ENCODE measurements around the gene TMPRSS3. TPM values are rescaled to one million over a fixed set of nuclear protein-coding genes. Genes with fewer than 3 reads are reported as not detected.

Gene TMPRSS3
- total RNA-seq (2011; cell fraction: chromatin; rRNA removed; ENCODE audit: low replicate concordance) = 0.21 TPM in 1 of 2 replicates, not detected in the other
- not detected in 2 replicates for total RNA-seq (2011; cell fraction: nucleolus; rRNA removed)
- not detected in 2 replicates for total RNA-seq (2011; cell fraction: nucleoplasm; rRNA removed)
- total RNA-seq (2014; rRNA removed) = not detected in 2 replicates
- not detected in 2 replicates for total RNA-seq (2014; rRNA removed; fragmentation: Illumina TruSeq; extraction: Trizol)
- total RNA-seq (2015; rRNA removed; fragmentation: Illumina TruSeq; extraction: Trizol) = not detected in 2 replicates
- not detected in 2 replicates for total RNA-seq (2021)
- polyA plus RNA-seq (2011; rRNA removed) = 0.04 and 0.07 TPM in 2 replicates
- 0.13 and 0.25 TPM in 2 replicates for polyA plus RNA-seq (2011; cell fraction: cytosol; rRNA removed)
- polyA plus RNA-seq (2011; cell fraction: nucleus; rRNA removed) = 0.18 TPM in 2 replicates
- 0.03 and 0.04 TPM in 2 replicates for polyA plus RNA-seq (2012)
- not detected in 2 replicates for polyA plus RNA-seq (2014; fragmentation: Illumina TruSeq; extraction: Trizol)
- not detected for polyA plus RNA-seq (2014; fragmentation: Nextera tagmentation; extraction: Ambion mirVana)
- polyA plus RNA-seq (2014; rRNA removed) = not detected in 2 replicates
- polyA minus RNA-seq (2011; rRNA and poly(A)+ RNA removed) = not detected in 2 replicates
- 2.2 TPM in 1 of 2 replicates, not detected in the other for polyA minus RNA-seq (2011; cell fraction: cytosol; rRNA and poly(A)+ RNA removed)
- polyA minus RNA-seq (2011; cell fraction: nucleus; rRNA and poly(A)+ RNA removed) = 1.1 TPM in 1 of 2 replicates, not detected in the other
- Bru-seq, nascent RNA = percentile 7 among the genes with signal in this experiment
- BruChase-seq, experiment 1, labeled RNA remaining after a 2-hour chase = percentile 4 among the genes with signal in this experiment
- percentile 4 among the genes with signal in this experiment for BruChase-seq, experiment 2, labeled RNA remaining after a 6-hour chase
- long read RNA-seq, experiment 1 = 0 reads
- long read RNA-seq, experiment 2 = 0 reads
- long read RNA-seq, experiment 3 = 0 reads

DNA sequence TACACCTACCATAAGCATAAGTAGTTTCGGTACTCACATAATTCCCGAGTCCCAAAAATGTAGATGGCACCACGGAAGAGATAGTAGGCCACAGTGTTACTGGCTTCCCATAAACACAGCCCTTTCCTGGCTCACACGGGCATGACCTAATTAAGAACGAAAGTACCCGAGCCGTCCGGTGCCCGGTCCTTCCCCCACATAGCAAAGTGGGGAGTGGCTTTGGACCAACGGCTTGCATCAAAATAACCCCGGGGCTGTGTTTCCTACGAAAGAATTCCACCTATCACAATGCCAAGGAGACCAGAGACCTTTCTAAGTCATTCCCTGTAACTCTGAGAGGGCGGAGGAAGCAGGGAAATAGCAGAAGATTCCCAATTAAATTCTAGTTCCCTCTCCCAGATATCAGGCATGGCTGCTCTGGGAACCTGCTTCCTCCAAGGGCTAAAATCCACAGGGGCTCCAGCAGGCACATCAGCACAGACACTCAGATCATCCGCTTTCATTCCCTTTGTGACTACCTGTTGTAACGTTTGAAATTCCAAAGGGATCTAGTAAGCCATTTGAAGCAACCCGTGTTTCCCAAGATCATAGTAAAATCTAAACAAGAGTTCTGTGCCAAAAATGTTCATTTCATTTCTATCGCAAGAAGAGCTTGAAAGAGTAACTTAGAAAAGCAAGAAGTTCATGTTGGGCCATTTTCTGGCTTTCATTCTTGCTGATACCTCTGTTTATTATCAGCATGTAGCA is at the start of gene TMPRSS3:
TMPRSS3 (minus strand) TSS at position 148 of the 747 bp plus-strand sequence. CDS start 635 bp downstream, outside the sequence.
- BruUV-seq (replicated peaks) = no TSS peak
- POLR2A ChIA-PET = interaction anchor here (0.8 kb wide), 1 partner anchor 22 kb away, joined by 3 read pairs; no protein-coding TSS in a partner anchor
- no peak within 1 kb of the TSS for H3K9ac ChIP-seq (ENCODE audit: insufficient read depth in 1 of 2, low read depth in 2 of 2, low read length in 2 of 2)
- H4K20me1 ChIP-seq (replicated peaks; ENCODE audit: control insufficient read depth, insufficient read depth, low read length) = no peaks in the 10 kb centered on the region
- H3K4me2 ChIP-seq (ENCODE audit: insufficient read depth, low read length) = no peak within 1 kb of the TSS
- ATAC-seq = no peak
- peak within 1 kb of the TSS; percentile 38; the same call in 1 of the 2 replicates for H2AFZ ChIP-seq (ENCODE audit: low read depth, low read length)
- WGBS (ENCODE audit: insufficient coverage, low coverage, missing lambda C conversion rate) = 43% methylated on average over 17 of the region's 17 CpGs
- FAIRE-seq = no peak
- TF ChIP-seq ZNF24 (IDR thresholded peaks at IDR 0.05) (no peak), ESRRA (IDR thresholded peaks at IDR 0.05; ENCODE audit: borderline replicate concordance, low read depth) (no peak), CBX5 (IDR thresholded peaks at IDR 0.05; ENCODE audit: borderline replicate concordance, low read depth) (no peak), ZNF41 (CRISPR knock-in tag; conservative IDR thresholded peaks at IDR 0.05) (no peak), IFI16 (CRISPR knock-in tag; IDR thresholded peaks at IDR 0.05) (no peak)
- TF ChIP-seq, protein P1, sequence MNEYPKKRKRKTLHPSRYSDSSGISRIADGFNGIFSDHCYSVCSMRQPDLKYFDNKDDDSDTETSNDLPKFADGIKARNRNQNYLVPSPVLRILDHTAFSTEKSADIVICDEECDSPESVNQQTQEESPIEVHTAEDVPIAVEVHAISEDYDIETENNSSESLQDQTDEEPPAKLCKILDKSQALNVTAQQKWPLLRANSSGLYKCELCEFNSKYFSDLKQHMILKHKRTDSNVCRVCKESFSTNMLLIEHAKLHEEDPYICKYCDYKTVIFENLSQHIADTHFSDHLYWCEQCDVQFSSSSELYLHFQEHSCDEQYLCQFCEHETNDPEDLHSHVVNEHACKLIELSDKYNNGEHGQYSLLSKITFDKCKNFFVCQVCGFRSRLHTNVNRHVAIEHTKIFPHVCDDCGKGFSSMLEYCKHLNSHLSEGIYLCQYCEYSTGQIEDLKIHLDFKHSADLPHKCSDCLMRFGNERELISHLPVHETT (CRISPR knock-in tag; conservative IDR thresholded peaks at IDR 0.05 in 1 of 2, IDR thresholded peaks at IDR 0.05 in 1 of 2) = no peak
- TF ChIP-seq, protein P2, sequence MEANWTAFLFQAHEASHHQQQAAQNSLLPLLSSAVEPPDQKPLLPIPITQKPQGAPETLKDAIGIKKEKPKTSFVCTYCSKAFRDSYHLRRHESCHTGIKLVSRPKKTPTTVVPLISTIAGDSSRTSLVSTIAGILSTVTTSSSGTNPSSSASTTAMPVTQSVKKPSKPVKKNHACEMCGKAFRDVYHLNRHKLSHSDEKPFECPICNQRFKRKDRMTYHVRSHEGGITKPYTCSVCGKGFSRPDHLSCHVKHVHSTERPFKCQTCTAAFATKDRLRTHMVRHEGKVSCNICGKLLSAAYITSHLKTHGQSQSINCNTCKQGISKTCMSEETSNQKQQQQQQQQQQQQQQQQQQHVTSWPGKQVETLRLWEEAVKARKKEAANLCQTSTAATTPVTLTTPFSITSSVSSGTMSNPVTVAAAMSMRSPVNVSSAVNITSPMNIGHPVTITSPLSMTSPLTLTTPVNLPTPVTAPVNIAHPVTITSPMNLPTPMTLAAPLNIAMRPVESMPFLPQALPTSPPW (CRISPR knock-in tag; IDR thresholded peaks at IDR 0.05) = no peak
- TF ChIP-seq, protein P3, sequence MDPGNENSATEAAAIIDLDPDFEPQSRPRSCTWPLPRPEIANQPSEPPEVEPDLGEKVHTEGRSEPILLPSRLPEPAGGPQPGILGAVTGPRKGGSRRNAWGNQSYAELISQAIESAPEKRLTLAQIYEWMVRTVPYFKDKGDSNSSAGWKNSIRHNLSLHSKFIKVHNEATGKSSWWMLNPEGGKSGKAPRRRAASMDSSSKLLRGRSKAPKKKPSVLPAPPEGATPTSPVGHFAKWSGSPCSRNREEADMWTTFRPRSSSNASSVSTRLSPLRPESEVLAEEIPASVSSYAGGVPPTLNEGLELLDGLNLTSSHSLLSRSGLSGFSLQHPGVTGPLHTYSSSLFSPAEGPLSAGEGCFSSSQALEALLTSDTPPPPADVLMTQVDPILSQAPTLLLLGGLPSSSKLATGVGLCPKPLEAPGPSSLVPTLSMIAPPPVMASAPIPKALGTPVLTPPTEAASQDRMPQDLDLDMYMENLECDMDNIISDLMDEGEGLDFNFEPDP (CRISPR knock-in tag; IDR thresholded peaks at IDR 0.05) = no peak
- intact Hi-C loops (cut with micrococcal nuclease) (no loop called here), in situ Hi-C loops (cut with MboI) (no loop called here)
- no peak within 1 kb of the TSS for H3K27ac ChIP-seq (ENCODE audit: extremely low read depth, low read depth, low read length)
- DNase-seq (ENCODE audit: extremely low read depth in 1 of 4, low spot score in 3 of 4) = no peak
- H3K9me3 ChIP-seq (replicated peaks; ENCODE audit: control insufficient read depth, insufficient read depth, low read depth, low read length) = no peaks in the 10 kb centered on the region
- H3K4me3 ChIP-seq = no peak within 1 kb of the TSS
- peaks cover 8 to 16% of the 10 kb centered on the region in 2 experiments; a peak in 3 of 5 replicates for H3K4me1 ChIP-seq (replicated peaks in 1 of 2; ENCODE audit: control insufficient read depth in 2 of 2, insufficient read depth in 2 of 2, low read length in 2 of 2)
- no peaks in the 10 kb centered on the region for H3K36me3 ChIP-seq (ENCODE audit: control insufficient read depth, insufficient read depth, low read length)
- peaks cover 0 to 7% of the 10 kb centered on the region in 2 experiments; a peak in 3 of 5 replicates for H3K27me3 ChIP-seq (ENCODE audit: control insufficient read depth in 2 of 2, insufficient read depth in 2 of 2, low read length in 2 of 2)
- CTCF ChIA-PET (ENCODE audit: low intra/inter-chr PET ratio) = no interaction called here
- H3K9me1 ChIP-seq (ENCODE audit: control insufficient read depth, insufficient read depth, low read length) = no peaks in the 10 kb centered on the region
- no peaks in the 10 kb centered on the region for H3K79me2 ChIP-seq (ENCODE audit: control insufficient read depth, insufficient read depth, low read length)
